H9 (cell line): ENCODE results near the gene FAM171A1. TPM values are rescaled to one million over a fixed set of nuclear protein-coding genes. Genes with fewer than 3 reads are reported as not detected.
A peak's percentile ranks its signal among the peaks of the same experiment; 100 is the strongest.

Experiments
- DNase-seq: peaks from one replicate; pipeline ENCODE4 v3.0.0-alpha.2; 2017
- H2AFZ ChIP-seq: one replicate; pipeline ENCODE4 v1.6.1; 2013; ENCODE audit warnings: mild to moderate bottlenecking, low read length, control low read depth, moderate library complexity
- H2AK5ac ChIP-seq: 2 replicates; pipeline ENCODE4 v1.6.1; 2013; ENCODE audit warnings: low read length, control low read depth, mixed read lengths; ENCODE audit not compliant: insufficient read length
- H2BK120ac ChIP-seq: one replicate; pipeline ENCODE4 v1.6.1; 2013; ENCODE audit warnings: low read depth, mild to moderate bottlenecking, low read length, control low read depth, inconsistent platforms; ENCODE audit not compliant: poor library complexity, severe bottlenecking
- H2BK12ac ChIP-seq: 2 replicates; pipeline ENCODE4 v1.6.1; 2013; ENCODE audit warnings: low read length, control low read depth, mixed read lengths, low read depth; ENCODE audit not compliant: insufficient read length
- H2BK15ac ChIP-seq: 2 replicates; pipeline ENCODE4 v1.6.1; 2013; ENCODE audit warnings: low read depth, low read length, control low read depth
- H2BK20ac ChIP-seq: one replicate; pipeline ENCODE4 v1.6.1; 2013; ENCODE audit warnings: low read depth, mild to moderate bottlenecking, low read length, control low read depth, inconsistent platforms; ENCODE audit not compliant: poor library complexity, severe bottlenecking
- H2BK5ac ChIP-seq: 2 replicates; pipeline ENCODE4 v1.6.1; 2013; ENCODE audit warnings: low read length, control low read depth, mixed read lengths; ENCODE audit not compliant: insufficient read length
- H3K14ac ChIP-seq: 2 replicates; pipeline ENCODE4 v1.6.1; 2013; ENCODE audit warnings: low read length, control low read depth; ENCODE audit not compliant: insufficient read depth
- H3K18ac ChIP-seq: 2 replicates; pipeline ENCODE4 v1.6.1; 2013; ENCODE audit warnings: low read depth, mild to moderate bottlenecking, mixed read lengths, low read length, control low read depth; ENCODE audit not compliant: insufficient read length
- H3K23ac ChIP-seq: 2 replicates; pipeline ENCODE4 v1.6.1; 2013; ENCODE audit warnings: low read length, control low read depth, mixed read lengths, low read depth; ENCODE audit not compliant: insufficient read length
- H3K23me2 ChIP-seq: 2 replicates; pipeline ENCODE4 v1.6.1; 2013; ENCODE audit warnings: low read depth, mild to moderate bottlenecking, mixed read lengths, low read length, control low read depth; ENCODE audit not compliant: insufficient read length, poor library complexity, severe bottlenecking
- H3K27ac ChIP-seq: 2 replicates; pipeline ENCODE4 v1.5.1; 2013; ENCODE audit warnings: low read length, control low read depth, mixed read lengths, low read depth; ENCODE audit not compliant: insufficient read length
- H3K27me3 ChIP-seq: 2 replicates; pipeline ENCODE4 v1.6.1; 2013; ENCODE audit warnings: low read length, control low read depth, inconsistent platforms; ENCODE audit not compliant: insufficient read depth
- H3K4ac ChIP-seq: 2 replicates; pipeline ENCODE4 v1.6.1; 2013; ENCODE audit warnings: low read depth, mild to moderate bottlenecking, control low read depth, inconsistent platforms, low read length, moderate library complexity
- H3K4me1 ChIP-seq: 2 replicates; pipeline ENCODE4 v1.6.1; 2013; ENCODE audit warnings: low read length, control low read depth, inconsistent platforms; ENCODE audit not compliant: insufficient read depth
- H3K4me2 ChIP-seq: 2 replicates; pipeline ENCODE4 v1.6.1; 2013; ENCODE audit warnings: low read length, control low read depth, mixed read lengths; ENCODE audit not compliant: insufficient read length, insufficient read depth
- H3K56ac ChIP-seq: 2 replicates; pipeline ENCODE4 v1.6.1; 2013; ENCODE audit warnings: low read depth, mild to moderate bottlenecking, mixed read lengths, low read length, control low read depth; ENCODE audit not compliant: insufficient read length
- H3K79me1 ChIP-seq: 2 replicates; pipeline ENCODE4 v1.6.1; 2013; ENCODE audit warnings: low read depth, mild to moderate bottlenecking, moderate library complexity, low read length, control low read depth, inconsistent platforms; ENCODE audit not compliant: insufficient read depth, poor library complexity, severe bottlenecking
- H3K79me2 ChIP-seq: 2 replicates; pipeline ENCODE4 v1.6.1; 2013; ENCODE audit warnings: low read length, control low read depth, inconsistent platforms; ENCODE audit not compliant: insufficient read depth
- H3K9ac ChIP-seq: 2 replicates; pipeline ENCODE4 v1.6.1; 2013; ENCODE audit warnings: low read length, control low read depth, mixed read lengths; ENCODE audit not compliant: insufficient read length; ENCODE audit errors: extremely low read depth
- H3K9me3 ChIP-seq: one replicate; pipeline ENCODE4 v1.6.1; 2013; ENCODE audit warnings: low read depth, low read length, inconsistent platforms; ENCODE audit not compliant: control insufficient read depth
- H3T11ph ChIP-seq: one replicate; pipeline ENCODE4 v1.6.1; 2013; ENCODE audit warnings: mild to moderate bottlenecking, low read length, control low read depth, inconsistent platforms
- H4K20me1 ChIP-seq: one replicate; pipeline ENCODE4 v1.6.1; 2013; ENCODE audit not compliant: control insufficient read depth, insufficient read length, insufficient read depth
- H4K5ac ChIP-seq: 2 replicates; pipeline ENCODE4 v1.6.1; 2013; ENCODE audit warnings: low read depth, mild to moderate bottlenecking, mixed read lengths, low read length, control low read depth; ENCODE audit not compliant: insufficient read length
- H4K8ac ChIP-seq: replicated peaks from 2 replicates; pipeline ENCODE4 v1.6.1; 2013; ENCODE audit warnings: low read length, control low read depth, mixed read lengths, low read depth; ENCODE audit not compliant: insufficient read length
- H4K91ac ChIP-seq: 2 replicates; pipeline ENCODE4 v1.6.1; 2013; ENCODE audit warnings: low read depth, mild to moderate bottlenecking, moderate library complexity, mixed read lengths, low read length, control low read depth; ENCODE audit not compliant: insufficient read length
- H3K27ac Mint-ChIP-seq, 3 experiments: 2 replicates in 2 of 3; 3 replicates in 1 of 3; pipeline ENCODE4 v1.8.0; 2020 to 2021; ENCODE audit warnings: mixed read lengths in 3 of 3, mild to moderate bottlenecking in 1 of 3, moderate library complexity in 1 of 3
- H3K27me3 Mint-ChIP-seq: 2 replicates; pipeline ENCODE4 v1.8.0; 2021; ENCODE audit warnings: low read depth, mild to moderate bottlenecking, moderate library complexity, mixed read lengths
- H3K36me3 Mint-ChIP-seq, 3 experiments: 2 replicates in 2 of 3; 3 replicates in 1 of 3; pipeline ENCODE4 v1.8.0; 2020 to 2021; ENCODE audit warnings: low read depth in 3 of 3, mixed read lengths in 3 of 3; ENCODE audit not compliant: insufficient read depth in 1 of 3
- H3K4me1 Mint-ChIP-seq, 2 experiments: 2 replicates each; pipeline ENCODE4 v1.8.0; 2020; ENCODE audit warnings: mixed read lengths in 2 of 2
- H3K4me3 Mint-ChIP-seq, 2 experiments: 2 replicates in 1 of 2; 3 replicates in 1 of 2; pipeline ENCODE4 v1.8.0; 2020 to 2021; ENCODE audit warnings: mild to moderate bottlenecking in 2 of 2, mixed read lengths in 2 of 2, moderate library complexity in 1 of 2
- H3K9me3 Mint-ChIP-seq, 2 experiments: 2 replicates in 1 of 2; 3 replicates in 1 of 2; pipeline ENCODE4 v1.8.0; 2020; ENCODE audit warnings: mild to moderate bottlenecking in 2 of 2, mixed read lengths in 2 of 2, moderate library complexity in 1 of 2
- CTCF ChIP-seq: fragments of 200-600 bp; sonication (generic); conservative IDR thresholded peaks from 3 replicates; pipeline ENCODE4 v1.8.0; 2021; ENCODE audit warnings: antibody characterized with exemption, mild to moderate bottlenecking
- WGBS: extraction: QIAGEN DNeasy Blood & Tissue Kit; methylation state at CpG from one replicate; pipeline ENCODE4 v1.1.7; 2013; ENCODE audit warnings: missing lambda C conversion rate, low lambda C conversion rate, mixed read lengths; ENCODE audit not compliant: insufficient read length; ENCODE audit errors: extremely low coverage; 5-methylcytosine and 5-hydroxymethylcytosine counted together
- total RNA-seq: library from RNA; stranded (reverse); gene quantifications from 2 replicates; pipeline ENCODE4 v1.2.1, GENCODE V29; 2021

FAM171A1 gene
- total RNA-seq, 1 experiment from 2014 or later: 37.4 TPM

GRCh38 chr10:15196021-15196834 lies 174.9 kb downstream of the FAM171A1 start:
- no peaks in the 10 kb centered on the region for H4K20me1 ChIP-seq
- H3K9ac ChIP-seq: no peak overlapping the region
- H2BK15ac ChIP-seq: no peak overlapping the region
- H3K56ac ChIP-seq: no peak overlapping the region
- no CpG with 5 or more reads among the region's 12 CpGs for WGBS
- Mint-ChIP-seq H3K9me3 (no peaks in the 10 kb centered on the region), H3K27me3 (no peaks in the 10 kb centered on the region), H3K36me3 (no peaks in the 10 kb centered on the region; a peak in 1 of 7 replicates), H3K27ac (peak overlapping the region in 2 of 3 experiments; percentile 10 to 50; a peak in 4 of 7 replicates), H3K4me3 (peak overlapping the region in 1 of 2 experiments; percentile 52; a peak in 2 of 5 replicates), H3K4me1 (peaks cover 18 to 25% of the 10 kb centered on the region in 2 experiments)
- H2BK120ac ChIP-seq: no peak overlapping the region
- no peak overlapping the region for H3K23ac ChIP-seq
- no peak overlapping the region for H3K4ac ChIP-seq
- H3K27me3 ChIP-seq: no peaks in the 10 kb centered on the region
- no peaks in the 10 kb centered on the region for H3K79me2 ChIP-seq
- no peak overlapping the region for H2BK5ac ChIP-seq
- no peak overlapping the region for H4K8ac ChIP-seq
- H3K18ac ChIP-seq: no peak overlapping the region
- H4K5ac ChIP-seq: no peak overlapping the region
- no peak overlapping the region for H3K14ac ChIP-seq
- no peak overlapping the region for H3T11ph ChIP-seq
- no peak for TF ChIP-seq CTCF
- H2AFZ ChIP-seq: no peak overlapping the region
- H4K91ac ChIP-seq: no peak overlapping the region
- H3K79me1 ChIP-seq: no peaks in the 10 kb centered on the region
- no peak overlapping the region for H2AK5ac ChIP-seq
- no peak overlapping the region for H3K27ac ChIP-seq
- no peaks in the 10 kb centered on the region; the same call in 1 of the 2 replicates for H3K4me1 ChIP-seq
- H3K9me3 ChIP-seq: no peaks in the 10 kb centered on the region
- peak; percentile 60 for DNase-seq
- H2BK20ac ChIP-seq: no peak overlapping the region
- no peak overlapping the region for H2BK12ac ChIP-seq
- H3K4me2 ChIP-seq: no peak overlapping the region
- no peaks in the 10 kb centered on the region for H3K23me2 ChIP-seq
